HCT116 (cell line): ENCODE data around the gene CLPTM1L. TPM values are rescaled to one million over a fixed set of nuclear protein-coding genes. Genes with fewer than 3 reads are reported as not detected.

Experiments used
- ATAC-seq: fragments of 200-7000 bp; cut with Tn5 transposase; 2 replicates; pipeline ENCODE4 v1.9.1; 2020; ENCODE audit warnings: mild to moderate bottlenecking, moderate library complexity
- BruUV-seq: library from RNA; stranded (reverse); fragments of 400-500 nt; replicated peaks from 2 replicates; lab custom pipeline; 2021; lab: Mats Ljungman, UMichigan
- CTCF ChIA-PET: fragments of 300-600 bp; sonication (Branson Sonifier 250); formaldehyde crosslinking; loops from one replicate; lab custom pipeline; 2021; ENCODE audit warnings: antibody characterized with exemption; lab: Charles Lee
- POLR2A ChIA-PET: fragments of 300-600, 350-600 bp; sonication (Branson Sonifier 250); formaldehyde crosslinking; loops from one replicate; lab custom pipeline; 2021; ENCODE audit warnings: antibody characterized with exemption; lab: Charles Lee
- RAD21 ChIA-PET, 2 experiments: fragments of 300-600 bp; sonication (Branson Sonifier 250); formaldehyde crosslinking; loops; one replicate each; lab custom pipeline; 2023; ENCODE audit warnings: low total read pairs in 2 of 2; ENCODE audit not compliant: uncharacterized antibody in 2 of 2, unreplicated experiment in 2 of 2, low non-redundant PET in 1 of 2; lab: Charles Lee
- DNase-seq: peaks from one replicate; pipeline ENCODE4 v3.0.0-alpha.2; 2010; ENCODE audit warnings: low read depth, low spot score
- H2AFZ ChIP-seq: fragments of 200-600 bp; shearing (Covaris generic), sonication (generic); 2 replicates; pipeline ENCODE4 v1.6.1; 2017; ENCODE audit warnings: low read depth, mixed run types, mixed read lengths, antibody characterized with exemption, low read length; ENCODE audit not compliant: poor library complexity, severe bottlenecking
- H3K27ac ChIP-seq: 2 replicates; pipeline ENCODE4 v1.5.1; 2012; ENCODE audit warnings: low read depth, low read length
- H3K27me3 ChIP-seq: fragments of 200-600 bp; sonication (generic); 2 replicates; pipeline ENCODE4 v1.6.1; 2016; ENCODE audit warnings: mixed run types, low read length, mixed read lengths; ENCODE audit not compliant: insufficient read depth
- H3K36me3 ChIP-seq, 2 experiments: fragments of 200-500 bp in 1 of 2; fragments of 200-600 bp in 1 of 2; sonication (Bioruptor generic) in 1 of 2; sonication (generic) in 1 of 2; 2 replicates each; pipeline versions ENCODE4 v1.5.1 to v1.6.1; 2014 to 2016; ENCODE audit warnings: low read length in 2 of 2, inconsistent platforms in 1 of 2, mixed read lengths in 1 of 2, mixed run types in 1 of 2; ENCODE audit not compliant: insufficient read depth in 2 of 2, control insufficient read depth in 1 of 2
- H3K4me1 ChIP-seq, 2 experiments: fragments of 200-600 bp in 1 of 2; sonication (generic) in 1 of 2; 2 replicates each; pipeline versions ENCODE4 v1.5.1 to v1.6.1; 2012 to 2017; ENCODE audit warnings: low read length in 2 of 2, inconsistent platforms in 1 of 2, mild to moderate bottlenecking in 1 of 2, mixed read lengths in 1 of 2, mixed run types in 1 of 2, moderate library complexity in 1 of 2; ENCODE audit not compliant: insufficient read depth in 2 of 2, control insufficient read depth in 1 of 2
- H3K4me2 ChIP-seq: fragments of 200-600 bp; sonication (generic); 2 replicates; pipeline ENCODE4 v1.6.1; 2017; ENCODE audit warnings: mixed run types, low read length, mixed read lengths
- H3K4me3 ChIP-seq, 2 experiments: fragments of 200-600 bp in 1 of 2; sonication (generic) in 1 of 2; replicated peaks in 1 of 2; 2 replicates each; pipeline ENCODE4 v1.5.1; 2011 to 2016; ENCODE audit warnings: low read length in 2 of 2, control low read depth in 1 of 2, low read depth in 1 of 2, mild to moderate bottlenecking in 1 of 2, mixed read lengths in 1 of 2, mixed run types in 1 of 2
- H3K79me2 ChIP-seq: fragments of 200-600 bp; sonication (generic); 2 replicates; pipeline ENCODE4 v1.6.1; 2017; ENCODE audit warnings: mild to moderate bottlenecking, mixed run types, low read length, moderate library complexity, mixed read lengths; ENCODE audit not compliant: insufficient read depth
- H3K9ac ChIP-seq: fragments of 200-600 bp; sonication (generic); 2 replicates; pipeline ENCODE4 v1.6.1; 2016; ENCODE audit warnings: low read length, mixed read lengths
- H3K9me2 ChIP-seq: fragments of 200-600 bp; sonication (generic), shearing (Covaris generic); 2 replicates; pipeline ENCODE4 v1.6.1; 2017; ENCODE audit warnings: mixed run types, mild to moderate bottlenecking, moderate library complexity; ENCODE audit not compliant: insufficient read depth
- H3K9me3 ChIP-seq, 2 experiments: fragments of 200-500 bp in 1 of 2; fragments of 200-600 bp in 1 of 2; sonication (Bioruptor generic) in 1 of 2; sonication (generic) in 1 of 2; 2 replicates each; pipeline ENCODE4 v1.6.1; 2014 to 2017; ENCODE audit warnings: low read length in 2 of 2, mixed read lengths in 2 of 2, inconsistent platforms in 1 of 2, low read depth in 1 of 2, mild to moderate bottlenecking in 1 of 2, mixed run types in 1 of 2, moderate library complexity in 1 of 2; ENCODE audit not compliant: control insufficient read depth in 1 of 2, insufficient read depth in 1 of 2
- H4K20me1 ChIP-seq: fragments of 200-600 bp; sonication (generic), shearing (Covaris generic); 2 replicates; pipeline ENCODE4 v1.6.1; 2017; ENCODE audit warnings: mixed run types, mild to moderate bottlenecking, moderate library complexity; ENCODE audit not compliant: insufficient read depth
- CEBPB ChIP-seq: IDR thresholded peaks from 2 replicates; pipeline ENCODE4 v1.6.1; 2012; ENCODE audit warnings: low read depth
- EGR1 ChIP-seq: IDR thresholded peaks from 2 replicates; pipeline ENCODE4 v1.6.1; 2012; ENCODE audit warnings: low read depth
- ELF1 ChIP-seq: IDR thresholded peaks from 2 replicates; pipeline ENCODE4 v1.6.1; 2012; ENCODE audit warnings: low read depth, borderline replicate concordance
- JUND ChIP-seq: IDR thresholded peaks from 2 replicates; pipeline ENCODE4 v1.6.1; 2012
- POLR2AphosphoS5 ChIP-seq: IDR thresholded peaks from 2 replicates; pipeline ENCODE4 v1.6.1; 2011; ENCODE audit warnings: mild to moderate bottlenecking, low read depth, low read length, moderate library complexity
- SP1 ChIP-seq: IDR thresholded peaks from 2 replicates; pipeline ENCODE4 v1.6.1; 2012; ENCODE audit warnings: low read depth
- TCF7L2 ChIP-seq: IDR thresholded peaks from 2 replicates; pipeline ENCODE4 v1.7.0; 2011; ENCODE audit warnings: borderline replicate concordance, inconsistent platforms; ENCODE audit not compliant: insufficient read depth, insufficient read length; ENCODE audit errors: extremely low read depth
- ZNF274 ChIP-seq: fragments of 200-500 bp; sonication (Bioruptor generic); IDR thresholded peaks from 2 replicates; pipeline ENCODE4 v1.6.1; 2014; ENCODE audit warnings: mild to moderate bottlenecking, low read depth, low read length, inconsistent platforms
- intact Hi-C: fragments of 100-400 bp; cut with micrococcal nuclease; formaldehyde crosslinking; loops from 2 replicates; pipeline ENCODE4 v1.10.0; 2022
- total RNA-seq: library from RNA; stranded (reverse); gene quantifications from one replicate; pipeline ENCODE4 v1.2.1, GENCODE V29; 2021; ENCODE audit not compliant: unreplicated experiment
- TF ChIP-seq, protein P1 (sequence below): IDR thresholded peaks from 2 replicates; pipeline ENCODE4 v1.6.1; 2011; ENCODE audit warnings: mild to moderate bottlenecking, low read length, moderate library complexity; ENCODE audit not compliant: insufficient replicate concordance; ENCODE audit errors: extremely low read depth
- TF ChIP-seq, protein P2 (sequence below): IDR thresholded peaks from 2 replicates; pipeline ENCODE4 v1.6.1; 2012; ENCODE audit warnings: low read depth

The CLPTM1L gene
- total RNA-seq, 1 experiment from 2014 or later: 98.4 TPM

DNA sequence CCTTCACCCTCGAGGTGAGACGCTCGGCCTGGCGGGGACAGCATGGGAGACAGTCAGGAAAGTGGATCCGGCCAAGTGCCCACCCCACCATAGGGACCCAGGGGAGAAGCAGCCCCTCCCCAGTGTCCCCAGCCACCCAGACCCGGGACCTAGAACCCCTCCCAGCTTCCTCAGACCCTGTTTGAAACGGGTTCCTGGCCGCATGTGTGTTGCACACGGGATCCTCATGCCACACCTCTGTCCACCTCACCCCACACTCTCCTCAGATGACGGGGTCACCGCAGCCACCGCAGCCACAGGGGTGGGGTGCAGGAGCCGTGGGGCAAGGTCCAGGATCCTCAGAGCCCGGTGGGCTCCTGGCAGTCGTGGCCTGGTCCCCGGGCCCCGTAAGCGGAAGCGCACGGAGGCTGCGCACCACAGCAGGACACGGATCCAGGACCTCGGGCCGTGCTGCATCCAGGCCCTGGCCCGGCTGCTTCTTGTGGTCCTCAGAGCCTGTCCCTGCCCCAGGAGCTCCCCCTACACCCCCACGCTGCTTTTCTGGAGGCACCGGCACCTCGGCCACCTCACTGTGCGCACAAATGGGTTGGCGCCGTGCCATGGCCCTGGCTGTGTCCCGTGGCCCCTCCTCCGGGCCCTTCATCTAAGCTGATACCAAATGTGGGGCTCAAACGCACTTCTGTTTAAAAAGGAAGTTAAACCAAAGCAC, 65.3 kb downstream of the CLPTM1L start:
- TF ChIP-seq ELF1: no peak
- no TSS peak for BruUV-seq
- Histone ChIP-seq H3K4me3 (no peak overlapping the region), H3K9ac (no peak overlapping the region), H3K27me3 (no peaks in the 10 kb centered on the region), H3K4me2 (no peak overlapping the region), H3K4me1 (no peaks in the 10 kb centered on the region), H3K9me3 (no peaks in the 10 kb centered on the region), H3K27ac (no peak overlapping the region), H3K79me2 (no peaks in the 10 kb centered on the region), H2AFZ (no peak overlapping the region), H4K20me1 (no peaks in the 10 kb centered on the region), H3K36me3 (peaks cover 0 to 5% of the 10 kb centered on the region in 2 experiments; a peak in 1 of 4 replicates), H3K9me2 (no peaks in the 10 kb centered on the region)
- RAD21 ChIA-PET: no interaction called here
- CTCF ChIA-PET: no interaction called here
- intact Hi-C loops: no loop called here
- ATAC-seq (no peak), DNase-seq (no peak)
- POLR2A ChIA-PET: no interaction called here

DNA sequence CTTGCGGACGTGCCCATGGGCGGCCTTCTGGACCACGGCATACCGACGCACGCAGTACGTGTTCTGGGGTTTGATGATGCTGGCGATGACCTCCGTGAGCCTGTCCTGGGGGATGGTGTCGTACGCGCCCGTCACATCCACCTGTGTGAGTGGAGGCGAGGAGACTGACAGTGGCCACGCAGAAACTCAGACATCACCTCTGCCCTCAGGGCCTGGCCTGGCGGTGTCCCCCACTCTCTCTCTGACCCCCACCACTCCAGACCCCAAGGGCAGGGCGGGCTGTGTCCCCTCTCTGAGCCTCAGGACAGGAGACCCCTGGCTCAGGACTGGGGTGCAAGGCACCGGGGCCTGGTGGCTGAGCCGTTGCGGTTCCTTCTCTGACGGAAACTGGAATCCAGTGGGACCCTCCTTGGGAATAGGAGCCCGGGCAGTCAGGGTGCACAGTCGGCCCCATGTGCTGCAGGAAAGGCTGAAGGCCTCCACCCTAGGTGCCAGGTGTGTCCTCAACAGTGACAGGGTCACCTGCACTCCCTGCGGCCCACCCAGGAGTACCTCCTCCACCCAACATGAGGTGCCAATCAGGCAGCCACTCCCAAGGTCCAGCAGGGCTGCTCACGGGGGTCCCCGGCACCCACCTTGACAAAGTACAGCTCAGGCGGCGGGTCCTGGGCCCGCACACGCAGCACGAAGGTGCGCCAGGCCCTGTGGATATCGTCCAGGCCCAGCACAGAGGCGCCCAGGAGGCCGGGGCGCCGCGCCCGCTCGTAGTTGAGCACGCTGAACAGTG, 66.0 kb downstream of the CLPTM1L start:
- H3K9ac ChIP-seq: no peak overlapping the region
- CTCF ChIA-PET: no interaction called here
- no peak overlapping the region for H3K4me2 ChIP-seq
- no peaks in the 10 kb centered on the region for H3K9me3 ChIP-seq
- no peak for DNase-seq
- no peak overlapping the region for H3K4me3 ChIP-seq
- H3K4me1 ChIP-seq: no peaks in the 10 kb centered on the region
- BruUV-seq: no TSS peak
- no peaks in the 10 kb centered on the region for H3K79me2 ChIP-seq
- peaks cover 0 to 5% of the 10 kb centered on the region in 2 experiments; a peak in 1 of 4 replicates for H3K36me3 ChIP-seq
- H3K27ac ChIP-seq: no peak overlapping the region
- ATAC-seq: no peak
- H4K20me1 ChIP-seq: no peaks in the 10 kb centered on the region
- POLR2A ChIA-PET: no interaction called here
- no peaks in the 10 kb centered on the region for H3K9me2 ChIP-seq
- RAD21 ChIA-PET: no interaction called here
- H2AFZ ChIP-seq: no peak overlapping the region
- H3K27me3 ChIP-seq: no peaks in the 10 kb centered on the region
- intact Hi-C loops: no loop called here
- TF ChIP-seq JUND (no peak), CEBPB (no peak), EGR1 (no peak), ELF1 (no peak), ZNF274 (no peak), TCF7L2 (no peak), POLR2AphosphoS5 (no peak), SP1 (no peak)
- TF ChIP-seq, protein P1, sequence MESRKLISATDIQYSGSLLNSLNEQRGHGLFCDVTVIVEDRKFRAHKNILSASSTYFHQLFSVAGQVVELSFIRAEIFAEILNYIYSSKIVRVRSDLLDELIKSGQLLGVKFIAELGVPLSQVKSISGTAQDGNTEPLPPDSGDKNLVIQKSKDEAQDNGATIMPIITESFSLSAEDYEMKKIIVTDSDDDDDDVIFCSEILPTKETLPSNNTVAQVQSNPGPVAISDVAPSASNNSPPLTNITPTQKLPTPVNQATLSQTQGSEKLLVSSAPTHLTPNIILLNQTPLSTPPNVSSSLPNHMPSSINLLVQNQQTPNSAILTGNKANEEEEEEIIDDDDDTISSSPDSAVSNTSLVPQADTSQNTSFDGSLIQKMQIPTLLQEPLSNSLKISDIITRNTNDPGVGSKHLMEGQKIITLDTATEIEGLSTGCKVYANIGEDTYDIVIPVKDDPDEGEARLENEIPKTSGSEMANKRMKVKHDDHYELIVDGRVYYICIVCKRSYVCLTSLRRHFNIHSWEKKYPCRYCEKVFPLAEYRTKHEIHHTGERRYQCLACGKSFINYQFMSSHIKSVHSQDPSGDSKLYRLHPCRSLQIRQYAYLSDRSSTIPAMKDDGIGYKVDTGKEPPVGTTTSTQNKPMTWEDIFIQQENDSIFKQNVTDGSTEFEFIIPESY: no peak
- TF ChIP-seq, protein P2, sequence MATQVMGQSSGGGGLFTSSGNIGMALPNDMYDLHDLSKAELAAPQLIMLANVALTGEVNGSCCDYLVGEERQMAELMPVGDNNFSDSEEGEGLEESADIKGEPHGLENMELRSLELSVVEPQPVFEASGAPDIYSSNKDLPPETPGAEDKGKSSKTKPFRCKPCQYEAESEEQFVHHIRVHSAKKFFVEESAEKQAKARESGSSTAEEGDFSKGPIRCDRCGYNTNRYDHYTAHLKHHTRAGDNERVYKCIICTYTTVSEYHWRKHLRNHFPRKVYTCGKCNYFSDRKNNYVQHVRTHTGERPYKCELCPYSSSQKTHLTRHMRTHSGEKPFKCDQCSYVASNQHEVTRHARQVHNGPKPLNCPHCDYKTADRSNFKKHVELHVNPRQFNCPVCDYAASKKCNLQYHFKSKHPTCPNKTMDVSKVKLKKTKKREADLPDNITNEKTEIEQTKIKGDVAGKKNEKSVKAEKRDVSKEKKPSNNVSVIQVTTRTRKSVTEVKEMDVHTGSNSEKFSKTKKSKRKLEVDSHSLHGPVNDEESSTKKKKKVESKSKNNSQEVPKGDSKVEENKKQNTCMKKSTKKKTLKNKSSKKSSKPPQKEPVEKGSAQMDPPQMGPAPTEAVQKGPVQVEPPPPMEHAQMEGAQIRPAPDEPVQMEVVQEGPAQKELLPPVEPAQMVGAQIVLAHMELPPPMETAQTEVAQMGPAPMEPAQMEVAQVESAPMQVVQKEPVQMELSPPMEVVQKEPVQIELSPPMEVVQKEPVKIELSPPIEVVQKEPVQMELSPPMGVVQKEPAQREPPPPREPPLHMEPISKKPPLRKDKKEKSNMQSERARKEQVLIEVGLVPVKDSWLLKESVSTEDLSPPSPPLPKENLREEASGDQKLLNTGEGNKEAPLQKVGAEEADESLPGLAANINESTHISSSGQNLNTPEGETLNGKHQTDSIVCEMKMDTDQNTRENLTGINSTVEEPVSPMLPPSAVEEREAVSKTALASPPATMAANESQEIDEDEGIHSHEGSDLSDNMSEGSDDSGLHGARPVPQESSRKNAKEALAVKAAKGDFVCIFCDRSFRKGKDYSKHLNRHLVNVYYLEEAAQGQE: no peak
